HEK293 (cell line): ENCODE results near the gene GGNBP2.

Source experiments
- CTCF ChIA-PET: fragments of 350-600 bp; formaldehyde crosslinking; extraction: SDS; loops from one replicate; lab custom pipeline; 2021; ENCODE audit warnings: antibody characterized with exemption; lab: Yijun Ruan, JAX
- POLR2A ChIA-PET: fragments of 300-600 bp; formaldehyde crosslinking; extraction: SDS; loops from one replicate; lab custom pipeline; 2020; ENCODE audit warnings: antibody characterized with exemption, inconsistent platforms; lab: Yijun Ruan, JAX
- H3K27ac ChIP-seq: fragments of 200-500 bp; sonication (Bioruptor generic); 2 replicates; pipeline ENCODE4 v1.5.1; 2014; ENCODE audit warnings: low read depth, low read length, control low read depth, inconsistent platforms; ENCODE audit errors: extremely low read depth
- H3K36me3 ChIP-seq, 2 experiments: fragments of 200-500 bp in 1 of 2; sonication (Bioruptor generic) in 1 of 2; 1 replicate in 1 of 2; 2 replicates in 1 of 2; pipeline ENCODE4 v1.5.1; 2014 to 2017; ENCODE audit warnings: inconsistent platforms in 2 of 2, low read length in 2 of 2; ENCODE audit not compliant: control insufficient read depth in 2 of 2, insufficient read depth in 1 of 2
- H3K4me1 ChIP-seq: fragments of 200-500 bp; sonication (Bioruptor generic); 2 replicates; pipeline ENCODE4 v1.5.1; 2014; ENCODE audit warnings: mild to moderate bottlenecking, low read length, inconsistent platforms; ENCODE audit not compliant: control insufficient read depth, insufficient read depth
- H3K4me3 ChIP-seq: 2 replicates; pipeline ENCODE4 v1.5.1; 2011; ENCODE audit warnings: low read depth, mild to moderate bottlenecking, control low read depth, low read length, moderate library complexity
- H3K9me3 ChIP-seq: fragments of 200-500 bp; sonication (Bioruptor generic); 2 replicates; pipeline ENCODE4 v1.5.1; 2014; ENCODE audit warnings: low read depth, low read length, inconsistent platforms; ENCODE audit not compliant: control insufficient read depth, insufficient read depth
- EGR2 ChIP-seq: fragments of 450-650 bp; formaldehyde crosslinking; IDR thresholded peaks from 2 replicates; pipeline ENCODE4 v1.5.1; 2016; ENCODE audit warnings: low read depth, missing biosample characterization, missing genetic modification characterization
- GLI2 ChIP-seq: fragments of 450-650 bp; formaldehyde crosslinking; IDR thresholded peaks from 2 replicates; pipeline ENCODE4; 2017; ENCODE audit warnings: missing biosample characterization, missing genetic modification characterization, low read depth, borderline replicate concordance
- GLIS2 ChIP-seq: fragments of 450-650 bp; formaldehyde crosslinking; IDR thresholded peaks from 2 replicates; pipeline ENCODE4 v1.5.1; 2016; ENCODE audit warnings: missing biosample characterization, missing genetic modification characterization
- OVOL3 ChIP-seq: fragments of 450-650 bp; formaldehyde crosslinking; IDR thresholded peaks from 2 replicates; pipeline ENCODE4 v1.5.1; 2016; ENCODE audit warnings: missing biosample characterization, missing genetic modification characterization
- PRDM6 ChIP-seq: fragments of 450-650 bp; formaldehyde crosslinking; IDR thresholded peaks from 2 replicates; pipeline ENCODE4 v1.5.1; 2017; ENCODE audit warnings: missing biosample characterization, missing genetic modification characterization
- SCRT2 ChIP-seq: fragments of 450-650 bp; formaldehyde crosslinking; IDR thresholded peaks from 2 replicates; pipeline ENCODE4 v1.5.1; 2016; ENCODE audit warnings: missing biosample characterization, missing genetic modification characterization
- ZBTB17 ChIP-seq: fragments of 450-650 bp; formaldehyde crosslinking; IDR thresholded peaks from 2 replicates; pipeline ENCODE4 v1.5.1; 2016; ENCODE audit warnings: missing biosample characterization, missing genetic modification characterization
- ZFP37 ChIP-seq: fragments of 450-650 bp; formaldehyde crosslinking; IDR thresholded peaks from 2 replicates; pipeline ENCODE4 v1.5.1; 2016; ENCODE audit warnings: missing biosample characterization, missing genetic modification characterization
- ZNF184 ChIP-seq: fragments of 450-650 bp; IDR thresholded peaks from 2 replicates; pipeline ENCODE4 v1.5.1; 2018; ENCODE audit warnings: missing biosample characterization, mild to moderate bottlenecking, missing genetic modification characterization
- ZNF239 ChIP-seq: fragments of 450-650 bp; formaldehyde crosslinking; IDR thresholded peaks from 2 replicates; pipeline ENCODE4 v1.5.1; 2016; ENCODE audit warnings: missing biosample characterization, missing genetic modification characterization
- ZNF416 ChIP-seq: fragments of 450-650 bp; formaldehyde crosslinking; IDR thresholded peaks from 2 replicates; pipeline ENCODE4 v1.5.1; 2016; ENCODE audit warnings: missing biosample characterization, missing genetic modification characterization
- ZNF548 ChIP-seq: fragments of 450-650 bp; formaldehyde crosslinking; IDR thresholded peaks from 2 replicates; pipeline ENCODE4 v1.5.1; 2016; ENCODE audit warnings: missing biosample characterization, missing genetic modification characterization
- ZNF558 ChIP-seq: fragments of 450-650 bp; formaldehyde crosslinking; IDR thresholded peaks from 2 replicates; pipeline ENCODE4 v1.5.1; 2016; ENCODE audit warnings: missing biosample characterization, missing genetic modification characterization
- ZNF600 ChIP-seq: fragments of 450-650 bp; formaldehyde crosslinking; IDR thresholded peaks from 2 replicates; pipeline ENCODE4 v1.5.1; 2016; ENCODE audit warnings: missing biosample characterization, missing genetic modification characterization
- ZNF624 ChIP-seq: fragments of 450-650 bp; formaldehyde crosslinking; IDR thresholded peaks from 2 replicates; pipeline ENCODE4 v1.5.1; 2017; ENCODE audit warnings: missing biosample characterization, missing genetic modification characterization
- ZNF639 ChIP-seq: fragments of 450-650 bp; formaldehyde crosslinking; IDR thresholded peaks from 2 replicates; pipeline ENCODE4 v1.5.1; 2016; ENCODE audit warnings: missing biosample characterization, missing genetic modification characterization
- ZNF677 ChIP-seq: fragments of 450-650 bp; IDR thresholded peaks from 2 replicates; pipeline ENCODE4 v1.5.0; 2018; ENCODE audit warnings: missing biosample characterization, mild to moderate bottlenecking, missing genetic modification characterization, moderate library complexity
- ZNF692 ChIP-seq: fragments of 450-650 bp; formaldehyde crosslinking; IDR thresholded peaks from 2 replicates; pipeline ENCODE4 v1.5.1; 2016; ENCODE audit warnings: missing biosample characterization, missing genetic modification characterization
- TF ChIP-seq, protein P1 (sequence below): fragments of 450-650 bp; formaldehyde crosslinking; IDR thresholded peaks from 2 replicates; pipeline ENCODE4 v1.5.1; 2016; ENCODE audit warnings: missing biosample characterization, missing genetic modification characterization
- TF ChIP-seq, protein P2 (sequence below): fragments of 450-650 bp; formaldehyde crosslinking; IDR thresholded peaks from 2 replicates; pipeline ENCODE4 v1.5.1; 2016; ENCODE audit warnings: missing biosample characterization, missing genetic modification characterization
- TF ChIP-seq, protein P3 (sequence below): fragments of 450-650 bp; formaldehyde crosslinking; IDR thresholded peaks from 2 replicates; pipeline ENCODE4 v1.5.1; 2016; ENCODE audit warnings: missing biosample characterization, missing genetic modification characterization, borderline replicate concordance

Gene GGNBP2

DNA sequence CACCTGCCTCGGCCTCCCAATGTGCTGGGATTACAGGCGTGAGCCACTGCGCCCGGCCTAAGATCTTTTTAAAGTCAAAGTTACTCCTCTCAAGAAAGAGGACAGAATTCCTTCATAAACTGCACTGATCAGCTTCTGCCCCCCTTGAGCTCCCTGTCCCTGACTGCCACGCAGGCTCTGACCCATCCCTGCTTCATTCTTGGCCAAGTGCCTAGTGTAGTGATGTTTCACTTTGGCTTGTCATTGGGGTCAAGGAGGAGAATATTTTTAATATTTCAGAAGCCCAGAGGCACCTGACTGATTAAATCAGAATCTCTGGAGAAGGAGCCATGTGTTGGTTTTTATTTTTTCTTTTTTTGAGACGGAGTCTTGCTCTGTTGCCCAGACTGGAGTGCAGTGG lies 65.8 kb downstream of the GGNBP2 start:
- Histone ChIP-seq H3K9me3 (no peaks in the 10 kb centered on the region), H3K36me3 (peaks cover 0 to 11% of the 10 kb centered on the region in 2 experiments; a peak in 2 of 3 replicates), H3K4me3 (no peak overlapping the region), H3K27ac (no peak overlapping the region), H3K4me1 (no peaks in the 10 kb centered on the region; the same call in 1 of the 2 replicates)
- POLR2A ChIA-PET = interaction anchor here (0.5 to 1.5 kb wide), 3 partner anchors 9 to 587 kb away, joined by 4 read pairs; partner anchors contain the start of gene MRM1
- CTCF ChIA-PET = interaction anchor here (0.6 to 2.8 kb wide), 8 partner anchors 9 to 763 kb away, joined by 3 to 18 read pairs (median 3); partner anchors contain the start of gene MRM1
- no peak for TF ChIP-seq ZNF639 (tag by site-specific recombination)
- TF ChIP-seq GLI2 (tag by site-specific recombination) = no peak
- TF ChIP-seq ZNF558 = no peak
- TF ChIP-seq, protein P1, sequence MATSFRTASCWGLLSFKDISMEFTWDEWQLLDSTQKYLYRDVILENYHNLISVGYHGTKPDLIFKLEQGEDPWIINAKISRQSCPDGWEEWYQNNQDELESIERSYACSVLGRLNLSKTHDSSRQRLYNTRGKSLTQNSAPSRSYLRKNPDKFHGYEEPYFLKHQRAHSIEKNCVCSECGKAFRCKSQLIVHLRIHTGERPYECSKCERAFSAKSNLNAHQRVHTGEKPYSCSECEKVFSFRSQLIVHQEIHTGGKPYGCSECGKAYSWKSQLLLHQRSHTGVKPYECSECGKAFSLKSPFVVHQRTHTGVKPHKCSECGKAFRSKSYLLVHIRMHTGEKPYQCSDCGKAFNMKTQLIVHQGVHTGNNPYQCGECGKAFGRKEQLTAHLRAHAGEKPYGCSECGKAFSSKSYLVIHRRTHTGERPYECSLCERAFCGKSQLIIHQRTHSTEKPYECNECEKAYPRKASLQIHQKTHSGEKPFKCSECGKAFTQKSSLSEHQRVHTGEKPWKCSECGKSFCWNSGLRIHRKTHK = no peak
- no peak for TF ChIP-seq ZFP37 (tag by site-specific recombination)
- no peak for TF ChIP-seq EGR2
- no peak for TF ChIP-seq ZNF416
- no peak for TF ChIP-seq ZNF692 (tag by site-specific recombination)
- no peak for TF ChIP-seq ZNF184
- TF ChIP-seq ZNF548 (tag by site-specific recombination) = no peak
- no peak for TF ChIP-seq ZNF239 (tag by site-specific recombination)
- TF ChIP-seq, protein P2, sequence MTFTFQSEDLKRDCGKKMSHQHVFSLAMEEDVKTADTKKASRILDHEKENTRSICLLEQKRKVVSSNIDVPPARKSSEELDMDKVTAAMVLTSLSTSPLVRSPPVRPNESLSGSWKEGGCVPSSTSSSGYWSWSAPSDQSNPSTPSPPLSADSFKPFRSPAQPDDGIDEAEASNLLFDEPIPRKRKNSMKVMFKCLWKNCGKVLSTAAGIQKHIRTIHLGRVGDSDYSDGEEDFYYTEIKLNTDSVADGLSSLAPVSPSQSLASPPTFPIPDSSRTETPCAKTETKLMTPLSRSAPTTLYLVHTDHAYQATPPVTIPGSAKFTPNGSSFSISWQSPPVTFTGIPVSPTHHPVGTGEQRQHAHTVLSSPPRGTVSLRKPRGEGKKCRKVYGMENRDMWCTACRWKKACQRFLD (tag by site-specific recombination) = no peak
- TF ChIP-seq PRDM6 (tag by site-specific recombination) = no peak
- TF ChIP-seq, all 188 proteins: peak for 0

DNA sequence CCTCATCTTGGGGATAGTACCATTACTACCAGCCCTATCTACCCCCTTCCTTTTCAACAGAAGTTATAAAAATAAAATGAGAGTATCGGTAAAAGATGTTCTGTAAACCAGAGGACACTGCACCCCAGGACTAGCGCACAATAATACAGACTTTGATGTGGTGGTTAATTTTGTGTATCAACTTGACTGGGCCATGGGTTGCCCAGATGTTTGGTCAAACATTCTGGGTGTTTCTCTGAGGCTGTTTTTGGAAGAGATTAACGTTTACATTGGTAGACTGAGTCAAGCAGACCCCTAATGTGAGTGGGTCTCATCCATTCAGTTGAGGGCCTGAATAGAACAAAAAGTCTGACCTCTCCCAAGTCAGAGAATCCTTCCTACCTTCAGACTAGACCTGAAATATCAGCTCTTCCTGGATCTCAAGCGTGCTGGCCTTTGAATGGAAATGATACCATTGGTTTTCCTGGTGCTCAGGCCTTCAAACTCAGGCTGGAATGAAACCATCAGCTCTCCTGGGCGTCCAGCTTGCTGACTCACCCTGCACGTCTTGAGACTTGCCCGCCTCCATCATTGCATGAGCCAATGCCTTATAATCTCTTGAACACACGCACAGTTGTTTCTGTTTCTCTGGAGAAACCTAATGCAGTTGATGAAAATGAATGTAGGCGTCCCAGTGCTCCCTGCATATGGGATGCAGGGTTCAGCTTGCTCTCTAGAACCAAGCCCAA lies 66.8 kb downstream of the GGNBP2 start:
- H3K27ac ChIP-seq = no peak overlapping the region
- ChIA-PET CTCF (interaction anchor here (1.2 to 2.8 kb wide), 4 partner anchors 10 to 628 kb away, joined by 3 to 18 read pairs (median 4); partner anchors contain the start of gene MRM1), POLR2A (no interaction called here)
- H3K4me3 ChIP-seq = no peak overlapping the region
- peaks cover 0 to 9% of the 10 kb centered on the region in 2 experiments; a peak in 2 of 3 replicates for H3K36me3 ChIP-seq
- H3K4me1 ChIP-seq = no peaks in the 10 kb centered on the region; the same call in 1 of the 2 replicates
- no peaks in the 10 kb centered on the region for H3K9me3 ChIP-seq
- TF ChIP-seq ZNF600 (tag by site-specific recombination) (0 out of 2 replicates have a peak, but pooled peaks have one; percentile 38), ZNF624 (tag by site-specific recombination) (no peak), SCRT2 (no peak), ZBTB17 (tag by site-specific recombination) (peak; percentile 63), OVOL3 (no peak), ZNF416 (peak; percentile 96), GLIS2 (no peak), ZNF184 (no peak), ZNF677 (no peak)
- TF ChIP-seq, protein P3, sequence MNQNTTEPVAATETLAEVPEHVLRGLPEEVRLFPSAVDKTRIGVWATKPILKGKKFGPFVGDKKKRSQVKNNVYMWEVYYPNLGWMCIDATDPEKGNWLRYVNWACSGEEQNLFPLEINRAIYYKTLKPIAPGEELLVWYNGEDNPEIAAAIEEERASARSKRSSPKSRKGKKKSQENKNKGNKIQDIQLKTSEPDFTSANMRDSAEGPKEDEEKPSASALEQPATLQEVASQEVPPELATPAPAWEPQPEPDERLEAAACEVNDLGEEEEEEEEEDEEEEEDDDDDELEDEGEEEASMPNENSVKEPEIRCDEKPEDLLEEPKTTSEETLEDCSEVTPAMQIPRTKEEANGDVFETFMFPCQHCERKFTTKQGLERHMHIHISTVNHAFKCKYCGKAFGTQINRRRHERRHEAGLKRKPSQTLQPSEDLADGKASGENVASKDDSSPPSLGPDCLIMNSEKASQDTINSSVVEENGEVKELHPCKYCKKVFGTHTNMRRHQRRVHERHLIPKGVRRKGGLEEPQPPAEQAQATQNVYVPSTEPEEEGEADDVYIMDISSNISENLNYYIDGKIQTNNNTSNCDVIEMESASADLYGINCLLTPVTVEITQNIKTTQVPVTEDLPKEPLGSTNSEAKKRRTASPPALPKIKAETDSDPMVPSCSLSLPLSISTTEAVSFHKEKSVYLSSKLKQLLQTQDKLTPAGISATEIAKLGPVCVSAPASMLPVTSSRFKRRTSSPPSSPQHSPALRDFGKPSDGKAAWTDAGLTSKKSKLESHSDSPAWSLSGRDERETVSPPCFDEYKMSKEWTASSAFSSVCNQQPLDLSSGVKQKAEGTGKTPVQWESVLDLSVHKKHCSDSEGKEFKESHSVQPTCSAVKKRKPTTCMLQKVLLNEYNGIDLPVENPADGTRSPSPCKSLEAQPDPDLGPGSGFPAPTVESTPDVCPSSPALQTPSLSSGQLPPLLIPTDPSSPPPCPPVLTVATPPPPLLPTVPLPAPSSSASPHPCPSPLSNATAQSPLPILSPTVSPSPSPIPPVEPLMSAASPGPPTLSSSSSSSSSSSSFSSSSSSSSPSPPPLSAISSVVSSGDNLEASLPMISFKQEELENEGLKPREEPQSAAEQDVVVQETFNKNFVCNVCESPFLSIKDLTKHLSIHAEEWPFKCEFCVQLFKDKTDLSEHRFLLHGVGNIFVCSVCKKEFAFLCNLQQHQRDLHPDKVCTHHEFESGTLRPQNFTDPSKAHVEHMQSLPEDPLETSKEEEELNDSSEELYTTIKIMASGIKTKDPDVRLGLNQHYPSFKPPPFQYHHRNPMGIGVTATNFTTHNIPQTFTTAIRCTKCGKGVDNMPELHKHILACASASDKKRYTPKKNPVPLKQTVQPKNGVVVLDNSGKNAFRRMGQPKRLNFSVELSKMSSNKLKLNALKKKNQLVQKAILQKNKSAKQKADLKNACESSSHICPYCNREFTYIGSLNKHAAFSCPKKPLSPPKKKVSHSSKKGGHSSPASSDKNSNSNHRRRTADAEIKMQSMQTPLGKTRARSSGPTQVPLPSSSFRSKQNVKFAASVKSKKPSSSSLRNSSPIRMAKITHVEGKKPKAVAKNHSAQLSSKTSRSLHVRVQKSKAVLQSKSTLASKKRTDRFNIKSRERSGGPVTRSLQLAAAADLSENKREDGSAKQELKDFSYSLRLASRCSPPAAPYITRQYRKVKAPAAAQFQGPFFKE (tag by site-specific recombination) = no peak
